ENCODE data around the gene TMEM240.

The TMEM240 gene

GRCh38 chr1:1556505-1556904 is 16.1 kb upstream of the TMEM240 start:
- TF ChIP-seq, protein P1, sequence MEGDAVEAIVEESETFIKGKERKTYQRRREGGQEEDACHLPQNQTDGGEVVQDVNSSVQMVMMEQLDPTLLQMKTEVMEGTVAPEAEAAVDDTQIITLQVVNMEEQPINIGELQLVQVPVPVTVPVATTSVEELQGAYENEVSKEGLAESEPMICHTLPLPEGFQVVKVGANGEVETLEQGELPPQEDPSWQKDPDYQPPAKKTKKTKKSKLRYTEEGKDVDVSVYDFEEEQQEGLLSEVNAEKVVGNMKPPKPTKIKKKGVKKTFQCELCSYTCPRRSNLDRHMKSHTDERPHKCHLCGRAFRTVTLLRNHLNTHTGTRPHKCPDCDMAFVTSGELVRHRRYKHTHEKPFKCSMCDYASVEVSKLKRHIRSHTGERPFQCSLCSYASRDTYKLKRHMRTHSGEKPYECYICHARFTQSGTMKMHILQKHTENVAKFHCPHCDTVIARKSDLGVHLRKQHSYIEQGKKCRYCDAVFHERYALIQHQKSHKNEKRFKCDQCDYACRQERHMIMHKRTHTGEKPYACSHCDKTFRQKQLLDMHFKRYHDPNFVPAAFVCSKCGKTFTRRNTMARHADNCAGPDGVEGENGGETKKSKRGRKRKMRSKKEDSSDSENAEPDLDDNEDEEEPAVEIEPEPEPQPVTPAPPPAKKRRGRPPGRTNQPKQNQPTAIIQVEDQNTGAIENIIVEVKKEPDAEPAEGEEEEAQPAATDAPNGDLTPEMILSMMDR (conservative IDR thresholded peaks at IDR 0.05; ENCODE audit: low read length): no peak
- H3K4me3 ChIP-seq (ENCODE audit: low read length): no peak overlapping the region
- no peak for DNase-seq (ENCODE audit: low read depth)

GRCh38 chr1:1554926-1555915 is 14.8 kb upstream of the TMEM240 start:
- H3K4me3 ChIP-seq (ENCODE audit: low read length): no peak overlapping the region
- TF ChIP-seq, protein P1 (conservative IDR thresholded peaks at IDR 0.05; ENCODE audit: low read length): no peak
- DNase-seq (ENCODE audit: low read depth): peak; percentile 71

DNA sequence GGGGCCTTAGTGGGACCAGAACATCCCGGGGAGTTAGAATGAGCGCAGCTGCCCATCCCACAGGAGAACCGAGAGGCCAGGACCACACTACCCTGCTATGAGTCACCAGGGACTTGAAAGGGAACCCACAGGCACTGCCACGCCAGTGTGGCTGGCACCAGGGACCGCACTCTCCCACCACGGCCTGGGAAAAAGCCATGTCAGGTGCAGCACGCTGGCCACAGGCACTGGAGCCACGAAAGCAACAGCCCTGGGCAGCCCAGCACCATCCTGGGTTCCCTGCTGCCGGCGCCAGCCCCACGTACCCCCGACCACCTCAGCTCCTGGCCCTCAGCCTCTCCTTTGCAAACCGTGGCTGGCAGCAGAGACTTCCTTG is 14.1 kb upstream of the TMEM240 start:
- H3K4me3 ChIP-seq (ENCODE audit: low read length): no peak overlapping the region
- TF ChIP-seq, protein P1 (conservative IDR thresholded peaks at IDR 0.05; ENCODE audit: low read length): no peak
- DNase-seq (ENCODE audit: low read depth): no peak

DNA sequence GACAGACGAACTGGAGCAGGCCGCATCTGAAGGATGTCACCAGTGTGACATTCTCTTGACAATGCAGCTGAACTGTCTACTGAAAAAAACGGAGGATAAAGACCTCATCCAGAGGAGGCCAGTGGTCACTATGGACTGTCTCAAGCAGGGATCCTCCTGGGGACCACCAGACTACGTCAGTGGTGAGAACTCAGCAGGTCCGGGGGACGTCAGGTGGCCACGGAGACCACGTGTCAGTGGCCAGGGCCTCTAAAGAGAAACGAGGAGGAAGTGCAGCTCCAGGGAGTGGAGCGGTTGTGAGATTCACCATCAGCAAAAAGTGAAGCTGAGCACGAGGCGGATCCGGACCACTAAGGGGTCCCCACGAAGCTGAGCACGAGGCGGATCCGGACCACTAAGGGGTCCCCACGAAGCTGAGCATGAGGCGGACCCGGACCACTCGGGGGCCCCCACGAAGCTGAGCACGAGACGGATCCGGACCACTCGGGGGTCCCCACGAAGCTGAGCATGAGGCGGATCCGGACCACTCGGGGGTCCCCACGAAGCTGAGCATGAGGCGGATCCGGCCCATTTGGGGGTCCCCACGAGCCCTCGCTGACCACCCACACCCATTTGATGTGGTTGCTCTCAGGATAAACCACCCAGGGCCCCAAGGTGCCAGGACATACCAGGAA is 13.5 kb upstream of the TMEM240 start:
- H3K4me3 ChIP-seq (ENCODE audit: low read length): no peak overlapping the region
- no peak for DNase-seq (ENCODE audit: low read depth)
- TF ChIP-seq, protein P1 (conservative IDR thresholded peaks at IDR 0.05; ENCODE audit: low read length): no peak

DNA sequence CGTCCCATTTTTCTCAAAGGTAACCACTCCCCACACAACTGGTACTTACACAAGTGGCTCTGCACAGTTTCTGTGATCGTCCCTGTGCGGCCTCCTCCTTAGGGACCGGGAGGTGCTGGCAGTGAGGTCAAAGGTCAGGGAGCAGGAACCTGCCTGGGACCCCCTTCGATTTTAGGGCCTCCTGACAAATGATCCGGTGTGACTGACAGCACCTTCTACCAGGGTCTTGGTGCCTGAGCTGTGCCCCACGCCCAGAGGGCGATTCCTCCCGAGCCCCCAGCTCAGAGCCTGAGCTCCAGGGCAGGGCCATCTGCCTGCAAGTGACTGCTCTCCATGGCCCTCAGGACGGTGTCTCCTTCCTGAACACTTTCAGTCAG is 11.8 kb upstream of the TMEM240 start:
- no peak for DNase-seq (ENCODE audit: low read depth)
- TF ChIP-seq, protein P1 (conservative IDR thresholded peaks at IDR 0.05; ENCODE audit: low read length): no peak
- H3K4me3 ChIP-seq (ENCODE audit: low read length): no peak overlapping the region

GRCh38 chr1:1551524-1552262 is 11.3 kb upstream of the TMEM240 start:
- TF ChIP-seq, protein P1 (conservative IDR thresholded peaks at IDR 0.05; ENCODE audit: low read length): no peak
- no peak overlapping the region for H3K4me3 ChIP-seq (ENCODE audit: low read length)
- DNase-seq (ENCODE audit: low read depth): no peak
